SJSA1 (cell line): ENCODE results near the gene NPVF. TPM values are rescaled to one million over a fixed set of nuclear protein-coding genes. Genes with fewer than 3 reads are reported as not detected.

Experiments
- DNase-seq, 2 experiments: peaks; one replicate each; pipeline ENCODE4 v3.0.0-alpha.2; 2015 to 2020; ENCODE audit warnings: low spot score in 2 of 2, low read depth in 1 of 2
- H3K27ac ChIP-seq: fragments of 250-450 bp; sonication (Bioruptor Pico); 2 replicates; pipeline ENCODE4 v1.5.1; 2020; ENCODE audit warnings: mild to moderate bottlenecking, moderate library complexity
- H3K27me3 ChIP-seq: fragments of 250-450 bp; sonication (Bioruptor Pico); replicated peaks from 2 replicates; pipeline ENCODE4 v1.5.1; 2020; ENCODE audit warnings: mild to moderate bottlenecking, moderate library complexity
- H3K36me3 ChIP-seq: fragments of 250-450 bp; sonication (Bioruptor Pico); 2 replicates; pipeline ENCODE4 v1.5.1; 2020; ENCODE audit warnings: mild to moderate bottlenecking
- H3K4me1 ChIP-seq: fragments of 250-450 bp; sonication (Bioruptor Pico); replicated peaks from 2 replicates; pipeline ENCODE4 v1.6.1; 2021; ENCODE audit warnings: mild to moderate bottlenecking
- H3K4me3 ChIP-seq: fragments of 250-450 bp; sonication (Bioruptor Pico); 2 replicates; pipeline ENCODE4 v1.5.1; 2020; ENCODE audit warnings: mild to moderate bottlenecking
- H3K9me3 ChIP-seq: fragments of 250-450 bp; sonication (Bioruptor Pico); replicated peaks from 2 replicates; pipeline ENCODE4 v1.5.1; 2020; ENCODE audit warnings: mild to moderate bottlenecking
- total RNA-seq: library from RNA; depleted of rRNA; stranded (reverse); fragments of >200 nt; shearing (Covaris generic); gene quantifications from 2 replicates; pipeline ENCODE4 v1.2.3, GENCODE V29; 2014

Gene NPVF
- total RNA-seq, 1 experiment from 2014 or later = not detected

DNA sequence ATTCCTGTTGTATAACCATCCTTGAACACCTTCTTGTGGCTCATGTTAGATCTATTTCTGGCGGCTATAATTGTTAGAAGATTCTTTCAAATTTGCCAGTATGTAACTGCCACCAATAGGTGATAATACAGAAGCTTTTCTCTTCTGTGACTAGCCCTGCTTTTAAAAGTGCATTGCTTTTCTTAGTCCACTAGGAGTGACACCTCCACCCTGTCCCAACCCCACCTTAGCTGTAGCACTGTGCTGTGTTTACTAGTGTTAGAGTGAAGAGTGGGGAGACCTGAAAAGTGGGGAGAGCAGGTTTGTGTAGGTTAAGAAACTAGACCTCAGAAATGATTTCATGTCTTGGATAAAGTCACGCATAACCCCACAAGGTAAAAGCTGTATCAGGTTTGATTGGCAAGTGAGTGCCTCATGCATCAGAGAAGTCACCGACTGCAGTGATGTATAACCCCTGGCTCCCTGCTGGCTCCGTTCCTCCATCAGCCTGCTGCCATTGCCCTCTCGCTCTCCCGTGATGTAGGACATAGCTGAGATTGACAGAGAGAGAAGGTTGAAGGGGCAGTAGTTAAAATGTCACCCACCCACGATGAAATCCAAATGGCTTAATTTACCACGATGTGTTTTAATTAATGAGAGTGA is 12.5 kb downstream of the NPVF start:
- no peak overlapping the region for H3K4me3 ChIP-seq
- no peak for DNase-seq
- H3K9me3 ChIP-seq = no peaks in the 10 kb centered on the region
- no peaks in the 10 kb centered on the region for H3K4me1 ChIP-seq
- peaks cover 16% of the 10 kb centered on the region for H3K27me3 ChIP-seq
- H3K36me3 ChIP-seq = no peaks in the 10 kb centered on the region
- H3K27ac ChIP-seq = no peak overlapping the region

DNA sequence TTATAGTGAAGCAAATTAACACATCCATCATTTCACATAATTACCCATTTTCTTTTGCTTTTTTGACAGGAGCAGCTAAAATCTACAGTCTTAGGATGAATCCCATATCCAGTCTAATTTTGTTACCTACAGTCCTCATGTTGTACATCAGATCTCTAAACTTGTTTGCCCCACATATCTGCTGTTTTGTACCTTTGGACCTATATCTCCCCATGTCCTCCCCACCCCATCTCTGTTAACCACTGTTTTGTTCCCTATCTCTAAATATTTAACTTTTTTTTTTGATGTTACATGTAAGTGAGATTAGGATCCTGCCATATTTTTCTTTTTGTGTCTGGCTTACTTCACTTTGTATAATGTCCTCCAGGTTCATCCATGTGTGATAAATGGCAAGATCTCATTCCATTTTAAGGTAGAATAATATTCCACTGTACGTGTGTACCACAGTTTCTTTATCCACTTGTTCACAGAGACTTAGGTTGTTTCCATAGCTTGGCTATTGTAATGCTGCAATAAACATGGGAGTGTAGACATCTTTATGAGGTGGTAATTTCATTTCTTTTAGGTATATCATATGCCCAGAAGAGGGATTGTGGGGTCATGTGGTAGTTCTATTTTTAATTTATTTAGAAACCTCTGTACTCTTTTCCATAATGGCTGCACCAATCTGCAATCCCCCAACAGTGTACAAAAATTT is 19.6 kb downstream of the NPVF start:
- Histone ChIP-seq H3K27me3 (peaks cover 8% of the 10 kb centered on the region), H3K4me1 (no peaks in the 10 kb centered on the region), H3K4me3 (no peak overlapping the region), H3K36me3 (no peaks in the 10 kb centered on the region), H3K9me3 (no peaks in the 10 kb centered on the region), H3K27ac (no peak overlapping the region)
- no peak for DNase-seq

DNA sequence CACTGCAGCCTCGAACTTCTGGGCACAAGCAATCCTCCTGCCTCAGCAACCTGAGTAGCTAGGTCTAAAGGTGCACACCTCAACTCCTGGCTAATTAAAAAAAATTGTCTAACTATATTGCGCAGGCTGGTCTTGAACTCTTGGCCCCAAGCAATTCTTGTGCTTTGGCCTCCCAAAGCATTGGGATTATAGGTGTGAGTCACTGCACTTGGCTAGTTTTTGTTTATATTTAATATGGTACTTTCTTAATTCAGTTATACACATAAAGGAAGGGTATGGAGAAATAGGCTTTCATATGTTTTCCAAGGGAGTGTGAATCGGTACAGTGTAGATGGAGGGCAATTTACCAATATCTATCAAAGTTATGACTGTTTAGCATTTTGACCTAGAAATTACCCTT is 20.4 kb downstream of the NPVF start:
- Histone ChIP-seq H3K27me3 (peaks cover 9% of the 10 kb centered on the region), H3K9me3 (no peaks in the 10 kb centered on the region), H3K27ac (no peak overlapping the region), H3K4me1 (no peaks in the 10 kb centered on the region), H3K4me3 (no peak overlapping the region), H3K36me3 (no peaks in the 10 kb centered on the region)
- DNase-seq = no peak

DNA sequence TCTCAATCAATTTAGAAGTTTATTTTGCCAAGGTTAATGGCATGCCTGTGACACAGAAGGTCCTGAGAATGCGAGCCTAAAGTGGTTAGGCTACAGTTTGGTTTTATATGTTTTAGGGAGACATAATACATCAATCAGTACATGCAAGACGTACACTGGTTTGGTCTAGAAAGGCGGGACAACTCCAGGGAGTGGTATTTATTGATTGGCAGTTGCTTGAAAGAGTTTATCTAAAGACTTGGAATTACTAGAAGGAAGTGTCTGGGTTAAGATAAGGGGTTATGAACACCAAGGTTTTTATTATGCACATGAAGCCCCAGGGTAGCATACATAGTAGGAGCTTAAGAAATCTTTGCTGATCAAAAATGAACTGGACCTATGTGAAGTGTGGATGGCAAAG is 21.5 kb downstream of the NPVF start:
- no peak overlapping the region for H3K27ac ChIP-seq
- H3K27me3 ChIP-seq = peaks cover 11% of the 10 kb centered on the region
- H3K36me3 ChIP-seq = no peaks in the 10 kb centered on the region
- H3K4me1 ChIP-seq = no peaks in the 10 kb centered on the region
- no peak overlapping the region for H3K4me3 ChIP-seq
- H3K9me3 ChIP-seq = no peaks in the 10 kb centered on the region
- no peak for DNase-seq

DNA sequence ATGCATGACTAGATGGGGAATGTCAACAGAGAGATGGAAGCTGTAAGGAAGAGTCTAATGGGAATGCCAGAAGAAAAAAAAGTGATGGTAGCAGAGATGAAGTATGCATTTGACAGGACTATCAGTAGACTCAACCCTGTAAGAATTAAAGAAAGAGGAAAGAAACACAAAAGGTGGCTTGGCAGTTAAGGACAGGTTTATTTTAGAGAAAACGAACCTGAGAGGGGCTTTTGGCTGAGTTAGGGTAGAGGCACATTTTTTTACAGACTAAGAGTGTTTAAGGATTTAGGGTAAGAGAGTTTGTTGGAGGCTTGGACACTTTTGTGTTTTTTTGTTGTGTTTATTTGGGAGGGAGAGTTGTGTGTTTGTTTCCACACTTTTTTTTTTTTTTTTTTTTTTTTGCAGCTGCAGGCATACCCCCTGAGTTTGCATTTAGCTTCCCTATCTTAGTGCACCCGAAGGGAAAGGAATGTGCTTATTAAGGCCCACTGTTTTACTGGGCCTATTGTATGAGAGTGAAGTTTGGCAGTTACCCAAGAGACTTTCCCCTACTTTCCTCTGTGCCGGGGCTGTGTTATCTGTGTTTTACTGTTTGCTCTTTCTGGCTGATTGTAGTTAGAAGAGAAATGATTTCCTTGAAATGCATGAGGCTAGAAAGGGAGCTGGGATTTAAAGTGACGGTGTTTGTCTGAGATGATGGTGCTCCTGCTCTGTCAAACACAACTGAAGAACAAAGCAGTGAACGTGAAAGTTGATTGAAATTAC is 32.0 kb downstream of the NPVF start:
- H3K9me3 ChIP-seq = 0 out of 2 replicates have a peak, but pooled peaks cover 3% of the 10 kb centered on the region
- no peak overlapping the region for H3K27ac ChIP-seq
- H3K27me3 ChIP-seq = no peaks in the 10 kb centered on the region
- no peak overlapping the region for H3K4me3 ChIP-seq
- peak in 1 of 2 experiments; percentile 42 for DNase-seq
- H3K4me1 ChIP-seq = peaks cover 16% of the 10 kb centered on the region
- H3K36me3 ChIP-seq = no peaks in the 10 kb centered on the region

DNA sequence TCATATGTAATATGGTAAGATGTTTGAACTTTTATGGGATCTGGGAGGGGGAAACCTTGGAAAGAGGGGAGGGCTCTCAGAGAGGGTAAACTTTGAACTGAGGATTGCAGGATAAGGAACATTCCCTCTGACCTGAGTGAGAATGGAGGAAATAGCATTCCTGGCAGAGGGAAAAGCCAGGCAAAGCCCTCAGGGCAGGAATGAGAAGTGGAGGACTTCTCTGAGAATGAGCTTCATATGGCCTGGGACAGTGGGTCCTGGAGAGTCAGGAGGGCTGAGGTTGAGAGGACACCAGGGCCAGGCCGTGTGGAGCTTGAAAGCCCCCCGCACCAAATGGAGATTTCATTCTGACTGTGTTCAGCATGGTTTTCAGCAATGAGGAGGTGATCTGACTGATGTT is 34.2 kb downstream of the NPVF start:
- Histone ChIP-seq H3K27ac (no peak overlapping the region), H3K36me3 (no peaks in the 10 kb centered on the region), H3K4me3 (no peak overlapping the region), H3K4me1 (peaks cover 16% of the 10 kb centered on the region), H3K27me3 (no peaks in the 10 kb centered on the region), H3K9me3 (0 out of 2 replicates have a peak, but pooled peaks cover 3% of the 10 kb centered on the region)
- no peak for DNase-seq

DNA sequence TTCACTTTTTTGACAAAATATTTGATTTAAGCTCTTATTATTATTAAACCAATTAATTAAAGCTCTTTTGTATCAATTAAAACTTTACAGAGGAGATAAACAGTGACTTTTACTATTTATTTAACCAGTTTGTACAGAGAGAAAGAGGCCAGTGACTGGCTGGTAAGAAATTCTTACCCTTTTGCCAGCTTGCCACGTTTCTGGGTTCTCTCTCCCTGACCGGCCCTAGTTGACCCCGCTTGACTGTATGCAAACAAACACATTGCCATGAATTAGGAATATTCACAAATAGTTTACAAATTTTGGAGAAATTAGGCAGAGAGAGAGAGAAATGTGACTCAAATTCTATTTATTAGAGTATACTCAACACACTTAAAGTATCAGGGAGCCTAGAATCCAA is 36.2 kb downstream of the NPVF start:
- H3K27me3 ChIP-seq = no peaks in the 10 kb centered on the region

DNA sequence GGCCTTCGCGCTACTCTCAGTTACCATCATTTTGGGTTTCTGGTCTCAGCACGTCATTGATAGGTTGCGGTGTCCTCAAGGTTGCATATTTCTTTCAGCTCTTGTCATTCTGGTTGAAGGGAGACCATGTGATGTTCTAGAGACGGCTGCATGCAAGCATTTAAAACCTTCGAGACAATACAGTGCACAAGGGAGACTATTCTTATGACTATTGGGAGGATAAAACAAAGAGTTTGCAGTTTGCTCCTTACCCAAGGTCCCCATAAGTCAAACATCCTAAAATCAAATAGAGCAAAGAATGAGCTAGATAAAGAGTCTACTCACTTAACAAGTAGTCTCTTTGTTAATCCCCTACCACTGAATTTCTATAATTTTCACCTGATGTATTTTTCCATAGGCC is 39.1 kb downstream of the NPVF start:
- H3K27me3 ChIP-seq = no peaks in the 10 kb centered on the region
- no peaks in the 10 kb centered on the region for H3K4me1 ChIP-seq
- H3K9me3 ChIP-seq = no peaks in the 10 kb centered on the region
- H3K4me3 ChIP-seq = no peak overlapping the region
- no peaks in the 10 kb centered on the region for H3K36me3 ChIP-seq
- H3K27ac ChIP-seq = no peak overlapping the region
- DNase-seq = no peak

More for the DNA sequence above, 36.2 kb downstream of the NPVF start:
- H3K9me3 ChIP-seq = 0 out of 2 replicates have a peak, but pooled peaks cover 3% of the 10 kb centered on the region
- no peak overlapping the region for H3K27ac ChIP-seq
- no peak for DNase-seq
- H3K4me1 ChIP-seq = peaks cover 8% of the 10 kb centered on the region
- no peak overlapping the region for H3K4me3 ChIP-seq
- H3K36me3 ChIP-seq = no peaks in the 10 kb centered on the region

DNA sequence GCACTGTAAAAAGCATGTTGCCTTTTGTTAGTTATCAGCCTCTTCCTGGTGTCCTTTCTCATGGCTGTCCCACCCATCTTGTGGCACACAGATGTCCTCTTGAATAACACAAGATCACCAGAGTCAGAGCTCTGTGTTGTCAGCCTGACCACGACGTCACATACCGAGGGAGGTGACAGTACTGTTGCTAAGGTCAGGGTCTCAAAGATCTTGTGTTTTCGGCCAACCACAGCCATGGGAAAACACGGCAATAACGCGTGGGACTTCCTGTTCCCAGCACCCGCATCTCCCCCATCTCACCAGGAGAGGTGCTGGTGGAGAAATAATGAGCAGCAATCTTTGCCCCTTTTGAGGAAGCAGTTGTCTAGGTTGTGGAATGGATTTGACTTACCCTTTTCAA is 40.4 kb downstream of the NPVF start:
- H3K4me1 ChIP-seq = no peaks in the 10 kb centered on the region
- no peak overlapping the region for H3K4me3 ChIP-seq
- no peak overlapping the region for H3K27ac ChIP-seq
- no peak for DNase-seq
- H3K27me3 ChIP-seq = no peaks in the 10 kb centered on the region
- no peaks in the 10 kb centered on the region for H3K36me3 ChIP-seq
- no peaks in the 10 kb centered on the region for H3K9me3 ChIP-seq

DNA sequence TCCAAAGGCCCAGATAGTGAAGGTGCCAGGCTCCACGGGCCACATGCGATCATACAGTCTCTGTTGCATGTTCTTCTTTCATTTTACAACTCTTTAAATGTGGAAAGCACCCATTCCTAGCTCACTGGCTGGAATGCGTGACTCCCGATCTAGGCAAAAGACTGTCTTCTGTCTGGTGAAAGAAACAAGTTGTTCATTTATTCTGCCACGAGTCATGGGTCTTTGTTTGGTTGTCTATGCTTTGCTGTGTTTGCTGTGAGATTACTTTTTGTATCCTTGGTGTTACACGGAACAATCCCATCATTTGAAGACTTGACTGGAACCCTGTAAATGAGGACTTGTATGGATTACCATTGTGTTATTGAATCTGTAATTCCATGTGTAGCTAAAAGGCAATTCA is 41.9 kb downstream of the NPVF start:
- H3K36me3 ChIP-seq = no peaks in the 10 kb centered on the region
- H3K4me1 ChIP-seq = no peaks in the 10 kb centered on the region
- H3K27me3 ChIP-seq = no peaks in the 10 kb centered on the region
- no peaks in the 10 kb centered on the region for H3K9me3 ChIP-seq
- H3K4me3 ChIP-seq = no peak overlapping the region
- no peak for DNase-seq
- no peak overlapping the region for H3K27ac ChIP-seq

DNA sequence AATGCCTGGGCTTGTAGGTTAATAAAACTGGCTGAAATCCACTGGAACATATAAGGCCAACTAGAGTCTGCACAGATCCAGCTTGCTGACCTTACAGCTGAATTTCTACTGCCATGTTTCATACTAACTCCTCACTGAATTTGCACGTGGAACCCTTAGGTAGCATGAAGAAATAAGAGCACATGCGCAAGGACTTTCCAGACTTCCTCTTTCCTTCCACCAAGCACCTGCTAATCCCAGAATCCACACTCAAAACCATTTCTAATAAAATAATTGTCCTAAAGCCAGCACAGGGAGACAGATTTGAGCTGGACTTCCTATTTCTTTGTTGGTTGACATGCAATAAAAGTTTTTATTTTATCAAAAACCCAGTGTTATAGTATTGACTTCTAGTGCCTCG is 46.8 kb downstream of the NPVF start:
- Histone ChIP-seq H3K4me3 (no peak overlapping the region), H3K27me3 (no peaks in the 10 kb centered on the region), H3K27ac (no peak overlapping the region), H3K36me3 (peaks cover 4% of the 10 kb centered on the region; the same call in 1 of the 2 replicates), H3K4me1 (peaks cover 5% of the 10 kb centered on the region; the same call in 1 of the 2 replicates), H3K9me3 (no peaks in the 10 kb centered on the region)
- DNase-seq = no peak

DNA sequence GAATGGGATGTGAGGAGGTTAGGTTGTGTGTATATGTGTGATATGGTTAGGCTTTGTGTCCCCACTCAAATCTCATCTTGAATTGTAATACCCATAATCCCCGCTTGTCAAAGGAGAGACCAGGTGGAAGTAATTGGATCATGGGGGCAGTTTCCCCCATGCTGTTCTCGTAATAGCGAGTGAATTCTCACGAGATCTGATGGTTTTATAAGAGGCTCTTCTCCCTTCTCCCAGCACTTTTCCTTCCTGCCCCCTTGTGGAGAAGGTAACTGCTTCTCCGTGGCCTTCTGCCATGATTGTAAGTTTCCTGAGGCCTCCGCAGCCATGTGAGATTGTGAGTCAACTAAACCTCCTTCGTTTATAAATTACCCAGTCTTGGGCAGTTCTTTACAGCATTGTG is 47.3 kb downstream of the NPVF start:
- Histone ChIP-seq H3K27ac (no peak overlapping the region), H3K9me3 (no peaks in the 10 kb centered on the region), H3K36me3 (peaks cover 4% of the 10 kb centered on the region; the same call in 1 of the 2 replicates), H3K27me3 (no peaks in the 10 kb centered on the region), H3K4me1 (peaks cover 5% of the 10 kb centered on the region; the same call in 1 of the 2 replicates), H3K4me3 (no peak overlapping the region)
- DNase-seq = no peak

DNA sequence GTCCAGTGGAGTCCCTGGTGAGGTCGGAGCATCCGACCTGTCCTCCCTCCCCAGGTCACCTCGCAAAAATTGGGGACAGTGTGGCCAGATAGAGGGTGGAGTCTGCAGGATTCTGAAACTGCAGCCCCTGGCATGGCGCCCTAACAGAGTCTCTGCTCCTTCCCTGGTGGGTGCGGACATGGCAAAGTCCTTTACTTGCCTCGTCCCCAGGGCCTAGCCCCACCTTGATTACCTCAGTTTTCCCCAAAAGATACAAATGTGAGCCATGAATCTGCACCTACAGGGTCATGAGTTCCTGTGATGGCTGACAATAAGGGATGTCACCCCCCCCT is 47.7 kb downstream of the NPVF start:
- no peak overlapping the region for H3K27ac ChIP-seq
- H3K4me3 ChIP-seq = peak overlapping the region; percentile 56
- peaks cover 4% of the 10 kb centered on the region; the same call in 1 of the 2 replicates for H3K36me3 ChIP-seq

More for the DNA sequence above, 47.7 kb downstream of the NPVF start:
- no peak for DNase-seq
- Histone ChIP-seq H3K9me3 (no peaks in the 10 kb centered on the region), H3K27me3 (no peaks in the 10 kb centered on the region), H3K4me1 (peaks cover 5% of the 10 kb centered on the region; the same call in 1 of the 2 replicates)
